DOHH2 (cell line): ENCODE results near the gene SUMF2.
"Not testable (repeated sequence)": the region's sequence is repeated elsewhere in the genome, so short reads cannot be mapped to it uniquely, and the experiment has no call there.

Experiments
- EZH2phosphoT487 ChIP-seq: fragments of 200-600 bp; sonication (generic); IDR thresholded peaks from 2 replicates; pipeline ENCODE4 v1.6.1; 2017; ENCODE audit warnings: borderline replicate concordance, mild to moderate bottlenecking, antibody characterized with exemption, low read length, moderate library complexity, mixed read lengths
- TF ChIP-seq, protein P1 (sequence below): fragments of 200-600 bp; sonication (generic); IDR thresholded peaks from one replicate; pipeline ENCODE4 v1.5.1; 2014; ENCODE audit warnings: antibody characterized with exemption, mild to moderate bottlenecking, low read depth, low read length; ENCODE audit not compliant: poor library complexity, severe bottlenecking

DNA sequence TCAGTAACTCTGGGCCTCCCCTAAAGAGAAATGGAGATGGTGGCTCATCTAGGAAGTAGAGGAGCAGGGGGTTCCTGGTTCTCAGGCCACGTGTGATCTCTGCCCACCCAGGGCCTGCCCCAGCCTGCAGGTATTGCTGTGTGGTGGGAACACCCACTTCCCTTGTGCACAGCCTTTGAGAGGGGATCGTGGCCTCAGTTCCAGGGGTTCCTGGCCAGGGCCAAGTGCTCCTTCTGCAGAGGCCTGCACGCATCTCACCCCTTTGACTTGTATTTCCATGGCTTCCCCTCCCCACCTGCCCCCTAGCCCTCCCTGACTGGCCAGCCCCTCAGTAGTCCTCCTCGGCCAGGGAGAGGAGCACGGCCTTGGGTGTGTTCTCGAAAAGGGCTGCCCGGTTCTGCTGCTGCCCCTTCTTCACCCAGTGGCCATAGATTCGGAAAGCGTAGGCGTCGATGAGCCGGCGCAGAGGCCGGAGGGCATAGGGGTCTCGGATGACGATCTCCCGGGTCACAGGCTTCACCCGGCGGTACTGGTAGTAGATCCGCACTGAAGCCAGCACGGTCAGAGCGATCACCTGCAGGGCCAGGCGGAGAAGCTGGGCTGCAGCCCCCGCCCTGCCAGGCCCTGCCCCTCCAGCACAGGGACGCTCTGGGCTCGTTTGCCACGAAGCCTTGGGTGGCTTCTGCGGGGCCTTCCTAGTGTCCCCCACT is 16.8 kb downstream of the SUMF2 start:
- TF ChIP-seq, protein P1, sequence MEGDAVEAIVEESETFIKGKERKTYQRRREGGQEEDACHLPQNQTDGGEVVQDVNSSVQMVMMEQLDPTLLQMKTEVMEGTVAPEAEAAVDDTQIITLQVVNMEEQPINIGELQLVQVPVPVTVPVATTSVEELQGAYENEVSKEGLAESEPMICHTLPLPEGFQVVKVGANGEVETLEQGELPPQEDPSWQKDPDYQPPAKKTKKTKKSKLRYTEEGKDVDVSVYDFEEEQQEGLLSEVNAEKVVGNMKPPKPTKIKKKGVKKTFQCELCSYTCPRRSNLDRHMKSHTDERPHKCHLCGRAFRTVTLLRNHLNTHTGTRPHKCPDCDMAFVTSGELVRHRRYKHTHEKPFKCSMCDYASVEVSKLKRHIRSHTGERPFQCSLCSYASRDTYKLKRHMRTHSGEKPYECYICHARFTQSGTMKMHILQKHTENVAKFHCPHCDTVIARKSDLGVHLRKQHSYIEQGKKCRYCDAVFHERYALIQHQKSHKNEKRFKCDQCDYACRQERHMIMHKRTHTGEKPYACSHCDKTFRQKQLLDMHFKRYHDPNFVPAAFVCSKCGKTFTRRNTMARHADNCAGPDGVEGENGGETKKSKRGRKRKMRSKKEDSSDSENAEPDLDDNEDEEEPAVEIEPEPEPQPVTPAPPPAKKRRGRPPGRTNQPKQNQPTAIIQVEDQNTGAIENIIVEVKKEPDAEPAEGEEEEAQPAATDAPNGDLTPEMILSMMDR: not testable (repeated sequence)
- TF ChIP-seq EZH2phosphoT487: not testable (repeated sequence)
